COLO829 (cell line): ENCODE measurements around the gene HSPB6.
A peak's percentile ranks its signal among the peaks of the same experiment; 100 is the strongest.

ENCODE experiments used
- DNase-seq: peaks from one replicate; pipeline ENCODE4 v3.0.0; 2012; ENCODE audit warnings: low spot score

Gene HSPB6

GRCh38 chr19:35746087-35746462 is 10.8 kb downstream of the HSPB6 start:
- no peak for DNase-seq

- peak; percentile 99 for DNase-seq
Observed at GRCh38 chr19:35745328-35746086, 11.3 kb downstream of the HSPB6 start, which contains the start of the genes PSENEN and U2AF1L4. TSS of gene PSENEN (plus strand) at chr19:35745651. CDS start at chr19:35745931, 280 bp downstream. TSS of gene U2AF1L4 (minus strand) at chr19:35745418. CDS start at chr19:35745391, 27 bp downstream.

GRCh38 chr19:35744430-35745327 is 12.2 kb downstream of the HSPB6 start:
- DNase-seq: peak; percentile 93

GRCh38 chr19:35743640-35744429 is 13.0 kb downstream of the HSPB6 start:
- DNase-seq: no peak

GRCh38 chr19:35742121-35742724 is 14.6 kb downstream of the HSPB6 start, which contains the start of gene IGFLR1:
TSS of gene IGFLR1 (minus strand) at chr19:35742452. CDS start at chr19:35741180, 1,272 bp downstream.
- DNase-seq: no peak

- no peak for DNase-seq
Observed at GRCh38 chr19:35741203-35741515, 15.7 kb downstream of the HSPB6 start.

GRCh38 chr19:35740423-35741202 is 16.2 kb downstream of the HSPB6 start:
- DNase-seq: peak; percentile 99

- DNase-seq: no peak
Observed at GRCh38 chr19:35740108-35740422, 16.8 kb downstream of the HSPB6 start.

- no peak for DNase-seq
Observed at GRCh38 chr19:35739275-35740107, 17.3 kb downstream of the HSPB6 start.

- DNase-seq: no peak
Observed at GRCh38 chr19:35738887-35739229, 18.0 kb downstream of the HSPB6 start.

- no peak for DNase-seq
Observed at GRCh38 chr19:35738021-35738886, 18.6 kb downstream of the HSPB6 start.

- DNase-seq: no peak
Observed at GRCh38 chr19:35736913-35737886, 19.6 kb downstream of the HSPB6 start.

GRCh38 chr19:35734889-35735288 is 21.9 kb downstream of the HSPB6 start:
- no peak for DNase-seq

GRCh38 chr19:35734273-35734672 is 22.6 kb downstream of the HSPB6 start:
- DNase-seq: no peak

GRCh38 chr19:35733180-35734125 is 23.4 kb downstream of the HSPB6 start:
- DNase-seq: no peak

GRCh38 chr19:35732540-35733179 is 24.2 kb downstream of the HSPB6 start:
- DNase-seq: no peak
